Coronary artery (tissue), 2 donors: ENCODE results near the gene KIF21B.

Experiments used
- DNase-seq: peaks from one replicate; pipeline ENCODE4 v3.0.0-alpha.2; 2017; ENCODE audit warnings: low spot score
- H3K27ac ChIP-seq, 2 donors: fragments of 200-600 bp; sonication (generic); one replicate each; pipeline ENCODE4 v1.5.1; 2016 to 2019
- H3K4me3 ChIP-seq: fragments of 200-600 bp; sonication (generic); 2 replicates; pipeline ENCODE4 v1.5.1; 2016; ENCODE audit warnings: mild to moderate bottlenecking, moderate library complexity
- TF ChIP-seq, protein P1 (sequence below): fragments of 200-600 bp; sonication (generic); IDR thresholded peaks from one replicate; pipeline ENCODE4 v1.5.1; 2019; ENCODE audit warnings: antibody characterized with exemption

Gene KIF21B

DNA sequence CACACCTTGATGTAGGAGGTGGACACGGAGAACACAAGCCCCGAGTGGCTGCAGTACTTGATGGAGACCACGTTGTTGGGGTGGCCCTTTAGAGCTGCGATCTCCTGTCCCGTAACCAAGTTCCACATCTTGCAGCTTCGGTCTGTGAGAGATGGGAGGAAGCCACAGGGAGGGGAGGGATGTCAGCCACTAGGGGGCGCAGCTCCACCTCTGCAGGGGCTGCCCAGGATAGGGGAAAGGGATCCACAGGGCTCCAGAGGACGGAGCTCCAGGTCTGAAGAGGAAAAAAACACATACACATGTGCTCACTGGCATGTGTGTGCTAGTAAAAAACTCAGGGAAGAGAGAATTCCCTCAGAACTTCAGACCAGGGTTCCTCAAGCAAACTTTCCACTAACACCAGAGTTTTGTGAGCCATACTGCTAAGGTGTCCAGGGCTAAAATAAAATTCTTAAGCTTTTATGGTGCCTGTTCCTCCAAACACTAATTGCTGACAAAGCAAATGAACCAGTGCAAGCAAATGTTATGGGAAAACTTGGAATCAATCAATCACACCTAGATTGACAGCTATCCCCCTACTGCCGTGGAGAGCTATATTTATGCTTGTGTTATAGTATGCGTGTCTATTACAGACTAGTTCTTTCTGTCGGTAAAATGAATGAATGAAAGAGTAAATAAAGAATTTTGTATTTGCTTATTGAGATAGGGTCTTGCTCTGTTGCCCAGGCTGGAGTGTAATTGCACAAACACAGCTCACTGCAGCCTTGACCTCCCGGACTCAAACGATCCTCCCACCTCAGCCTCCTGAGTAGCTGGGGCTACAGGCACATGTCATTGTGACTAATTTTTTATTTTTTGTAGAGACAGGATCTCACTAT lies 43.7 kb downstream of the KIF21B start:
- Histone ChIP-seq H3K4me3 (no peak overlapping the region), H3K27ac (no peak overlapping the region)
- TF ChIP-seq, protein P1, sequence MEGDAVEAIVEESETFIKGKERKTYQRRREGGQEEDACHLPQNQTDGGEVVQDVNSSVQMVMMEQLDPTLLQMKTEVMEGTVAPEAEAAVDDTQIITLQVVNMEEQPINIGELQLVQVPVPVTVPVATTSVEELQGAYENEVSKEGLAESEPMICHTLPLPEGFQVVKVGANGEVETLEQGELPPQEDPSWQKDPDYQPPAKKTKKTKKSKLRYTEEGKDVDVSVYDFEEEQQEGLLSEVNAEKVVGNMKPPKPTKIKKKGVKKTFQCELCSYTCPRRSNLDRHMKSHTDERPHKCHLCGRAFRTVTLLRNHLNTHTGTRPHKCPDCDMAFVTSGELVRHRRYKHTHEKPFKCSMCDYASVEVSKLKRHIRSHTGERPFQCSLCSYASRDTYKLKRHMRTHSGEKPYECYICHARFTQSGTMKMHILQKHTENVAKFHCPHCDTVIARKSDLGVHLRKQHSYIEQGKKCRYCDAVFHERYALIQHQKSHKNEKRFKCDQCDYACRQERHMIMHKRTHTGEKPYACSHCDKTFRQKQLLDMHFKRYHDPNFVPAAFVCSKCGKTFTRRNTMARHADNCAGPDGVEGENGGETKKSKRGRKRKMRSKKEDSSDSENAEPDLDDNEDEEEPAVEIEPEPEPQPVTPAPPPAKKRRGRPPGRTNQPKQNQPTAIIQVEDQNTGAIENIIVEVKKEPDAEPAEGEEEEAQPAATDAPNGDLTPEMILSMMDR, result no peak
- no peak for DNase-seq

DNA sequence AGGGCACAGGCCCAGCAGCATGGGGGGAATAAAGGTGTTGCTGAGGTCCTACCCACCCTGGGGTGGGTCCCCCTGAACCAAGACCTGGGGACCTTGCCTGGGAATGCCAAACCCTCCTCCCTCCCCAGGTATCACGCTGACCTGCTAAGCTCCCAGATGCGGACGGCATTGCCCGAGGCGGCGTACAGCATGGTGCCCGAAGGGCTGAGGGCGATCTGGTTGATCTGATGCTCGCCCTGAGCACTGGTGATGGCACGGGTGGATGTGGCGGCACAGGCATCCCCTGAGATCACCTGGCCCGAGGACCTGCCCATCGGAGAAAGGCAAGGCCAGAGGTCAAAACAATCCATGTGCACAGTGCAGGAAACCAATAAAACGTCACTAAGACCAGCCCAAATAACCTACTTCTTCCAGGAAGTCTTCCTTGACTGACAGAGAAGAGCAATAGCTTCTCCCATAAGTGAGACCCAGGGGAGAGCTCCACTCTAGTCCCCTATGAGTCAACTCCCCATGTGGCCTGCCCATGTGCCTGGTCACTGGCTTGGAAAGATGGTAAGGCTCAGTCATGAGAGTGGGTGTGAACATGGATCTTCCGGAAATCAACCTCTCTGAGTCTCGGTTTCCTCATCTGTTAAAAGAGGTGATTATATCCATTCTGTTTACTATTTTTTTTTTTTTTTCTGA lies 46.3 kb downstream of the KIF21B start:
- no peak overlapping the region for H3K27ac ChIP-seq
- DNase-seq, result no peak
- no peak overlapping the region for H3K4me3 ChIP-seq
- TF ChIP-seq, protein P1, result no peak

DNA sequence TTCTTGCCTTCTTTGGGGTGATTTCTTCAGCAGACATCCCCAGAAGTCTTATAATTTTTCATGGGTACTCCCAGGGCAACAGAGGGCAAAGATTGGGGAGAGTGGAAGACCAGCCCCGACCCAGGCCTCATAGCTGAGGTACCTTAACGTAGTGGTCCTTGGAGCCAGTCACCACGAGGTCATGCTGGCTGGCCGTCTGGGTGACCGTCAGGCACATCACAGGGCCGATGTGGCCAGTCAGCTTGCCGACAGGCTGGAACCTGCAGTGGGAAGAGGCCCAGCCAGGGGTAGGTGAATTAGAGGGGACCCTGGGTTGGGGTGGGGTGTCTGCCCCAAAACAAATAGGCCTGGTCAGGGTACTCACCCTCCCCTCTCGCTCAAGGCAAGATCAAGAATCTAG lies 46.9 kb downstream of the KIF21B start:
- TF ChIP-seq, protein P1, result no peak
- DNase-seq, result no peak
- Histone ChIP-seq H3K4me3 (no peak overlapping the region), H3K27ac (no peak overlapping the region)

DNA sequence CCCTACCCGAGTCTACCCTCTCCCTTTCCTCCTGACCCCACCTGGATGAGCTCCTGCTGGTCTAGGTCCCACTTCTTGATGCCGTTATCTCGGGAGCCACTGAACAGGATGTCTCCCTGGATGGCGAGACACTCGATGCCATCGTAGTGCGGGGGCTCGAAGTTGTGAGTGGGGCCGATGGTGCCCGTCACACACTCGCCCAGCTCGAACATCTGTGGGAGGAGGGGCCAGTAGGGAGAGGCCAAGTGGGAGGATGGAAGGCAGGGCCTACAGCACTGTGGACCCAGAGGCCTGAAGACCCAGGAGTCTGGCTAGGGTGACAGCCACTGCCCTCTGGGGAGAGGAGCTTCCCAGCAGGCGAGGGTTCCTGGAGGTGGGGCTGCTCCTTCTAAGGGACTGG lies 48.1 kb downstream of the KIF21B start:
- Histone ChIP-seq H3K27ac (no peak overlapping the region), H3K4me3 (no peak overlapping the region)
- no peak for DNase-seq
- TF ChIP-seq, protein P1, result no peak

DNA sequence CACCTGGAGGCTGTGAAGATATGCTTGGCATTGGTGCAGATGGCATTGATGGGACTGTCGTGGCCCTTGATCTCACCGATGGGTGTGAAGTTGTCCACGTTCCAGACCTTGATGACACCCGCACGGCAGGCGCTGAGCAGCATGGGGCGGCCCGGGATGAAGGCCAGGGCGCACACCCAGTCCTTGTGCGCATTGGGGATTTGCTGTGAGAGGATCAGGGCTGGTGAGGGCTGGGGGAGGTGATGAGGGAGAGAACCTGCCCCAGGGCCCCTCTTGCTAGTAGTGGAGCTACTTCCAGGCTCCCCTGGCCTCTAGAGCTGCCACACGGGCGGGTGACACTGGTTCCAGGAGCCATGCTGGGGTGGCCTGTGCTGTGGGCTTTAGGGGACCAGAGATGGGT lies 48.8 kb downstream of the KIF21B start:
- H3K4me3 ChIP-seq, result no peak overlapping the region
- no peak for DNase-seq
- H3K27ac ChIP-seq, result no peak overlapping the region
- TF ChIP-seq, protein P1, result no peak

DNA sequence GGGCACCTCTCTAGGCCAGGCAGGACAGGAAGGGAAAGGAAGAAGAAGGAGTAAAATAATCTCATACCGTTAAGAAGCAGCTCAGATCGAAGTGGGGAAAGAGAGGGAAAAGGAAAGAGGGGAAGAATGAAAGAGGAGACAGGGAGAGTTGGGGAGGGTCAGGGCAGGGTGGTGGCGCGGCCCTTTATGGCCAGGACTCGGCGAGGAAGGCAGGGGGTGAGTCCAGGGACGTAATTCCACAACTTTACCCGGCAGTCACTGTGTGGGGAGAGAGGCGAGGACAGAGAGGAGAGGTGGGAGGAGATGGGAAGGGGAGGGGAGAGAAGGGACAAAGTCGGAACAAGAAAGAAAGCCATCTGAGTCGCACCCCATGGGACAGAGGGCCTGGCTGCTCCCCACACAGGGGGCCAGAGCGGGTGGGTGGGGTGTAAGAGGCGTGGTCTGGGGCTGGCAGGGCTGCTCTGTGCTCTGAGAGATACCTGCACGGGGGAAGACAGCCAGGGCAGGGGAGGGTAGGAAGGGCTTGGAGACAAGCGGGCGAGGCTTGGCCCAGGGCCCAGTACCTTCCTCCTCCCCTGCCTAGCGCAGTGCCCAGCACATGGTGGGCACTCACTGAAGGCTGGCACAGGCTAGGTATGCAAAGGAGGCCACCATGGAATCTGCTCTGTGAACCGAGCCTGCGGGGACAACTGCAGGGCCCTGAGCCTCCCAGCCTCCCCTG lies 49.4 kb downstream of the KIF21B start:
- no peak for DNase-seq
- Histone ChIP-seq H3K27ac (no peak overlapping the region), H3K4me3 (no peak overlapping the region)
- TF ChIP-seq, protein P1, result no peak
